Liver (tissue), 9 donors: ENCODE results near the gene BOC. TPM values are rescaled to one million over a fixed set of nuclear protein-coding genes. Genes with fewer than 3 reads are reported as not detected.

Source experiments
- DNase-seq: peaks from one replicate; pipeline ENCODE4 v3.0.0-alpha.2; 2017; ENCODE audit warnings: low spot score
- H3K27ac ChIP-seq, 2 donors: one replicate each; pipeline ENCODE4 v1.7.0; 2013; ENCODE audit warnings: inconsistent platforms in 2 of 2, low read length in 2 of 2, control low read depth in 1 of 2, low read depth in 1 of 2, mild to moderate bottlenecking in 1 of 2
- H3K27me3 ChIP-seq, 4 donors: one replicate each; pipeline versions ENCODE4 v1.6.1 to v1.7.0; 2013; ENCODE audit warnings: low read length in 3 of 4, inconsistent platforms in 1 of 4, mild to moderate bottlenecking in 1 of 4, moderate library complexity in 1 of 4; ENCODE audit not compliant: control insufficient read depth in 4 of 4, insufficient read depth in 4 of 4
- H3K36me3 ChIP-seq, 4 donors: one replicate each; pipeline versions ENCODE4 v1.6.1 to v1.7.0; 2013; ENCODE audit warnings: low read length in 3 of 4, mild to moderate bottlenecking in 3 of 4, low read depth in 1 of 4, moderate library complexity in 1 of 4; ENCODE audit not compliant: control insufficient read depth in 4 of 4, insufficient read depth in 3 of 4
- H3K4me1 ChIP-seq, 4 donors: one replicate each; pipeline versions ENCODE4 v1.6.1 to v1.7.0; 2013; ENCODE audit warnings: low read length in 3 of 4, mild to moderate bottlenecking in 3 of 4, moderate library complexity in 1 of 4; ENCODE audit not compliant: control insufficient read depth in 4 of 4, insufficient read depth in 4 of 4
- H3K4me3 ChIP-seq, 3 donors: one replicate each; pipeline versions ENCODE4 v1.6.1 to v1.7.0; 2013; ENCODE audit warnings: low read length in 3 of 3, control low read depth in 1 of 3, low read depth in 1 of 3, mild to moderate bottlenecking in 1 of 3
- H3K9ac ChIP-seq, 2 donors: one replicate each; pipeline ENCODE4 v1.7.0; 2013; ENCODE audit warnings: low read length in 2 of 2, mild to moderate bottlenecking in 2 of 2, moderate library complexity in 2 of 2, control low read depth in 1 of 2, low read depth in 1 of 2
- H3K9me3 ChIP-seq, 4 donors: one replicate each; pipeline versions ENCODE4 v1.6.1 to v1.7.0; 2013; ENCODE audit warnings: low read length in 3 of 4; ENCODE audit not compliant: control insufficient read depth in 4 of 4
- EGR1 ChIP-seq, 2 donors: IDR thresholded peaks; 2 replicates each; pipeline ENCODE4 v1.6.1; 2016 to 2018; ENCODE audit warnings: antibody characterized with exemption in 2 of 2, low read depth in 2 of 2
- FOXA1 ChIP-seq: IDR thresholded peaks from 2 replicates; pipeline ENCODE4 v1.6.1; 2016; ENCODE audit warnings: antibody characterized with exemption
- HNF4A ChIP-seq, 2 donors: conservative IDR thresholded peaks; 2 replicates each; pipeline ENCODE4 v1.6.1; 2016; ENCODE audit warnings: antibody characterized with exemption in 2 of 2, mild to moderate bottlenecking in 2 of 2
- HNF4G ChIP-seq: IDR thresholded peaks from 2 replicates; pipeline ENCODE4 v1.6.1; 2016; ENCODE audit warnings: antibody characterized with exemption
- NR2F2 ChIP-seq: IDR thresholded peaks from 2 replicates; pipeline ENCODE4 v1.6.1; 2016; ENCODE audit warnings: antibody characterized with exemption
- RXRA ChIP-seq, 2 donors: IDR thresholded peaks; 2 replicates each; pipeline ENCODE4 v1.6.1; 2017 to 2018; ENCODE audit warnings: antibody characterized with exemption in 2 of 2, mild to moderate bottlenecking in 1 of 2
- TAF1 ChIP-seq: conservative IDR thresholded peaks from 2 replicates; pipeline ENCODE4 v1.6.1; 2016; ENCODE audit warnings: antibody characterized with exemption, mild to moderate bottlenecking
- YY1 ChIP-seq: IDR thresholded peaks from 2 replicates; pipeline ENCODE4 v1.6.1; 2016; ENCODE audit warnings: antibody characterized with exemption, mild to moderate bottlenecking
- WGBS: extraction: QIAGEN DNeasy Blood & Tissue Kit; methylation state at CpG from one replicate; pipeline ENCODE4 v1.1.7; 2013; 5-methylcytosine and 5-hydroxymethylcytosine counted together
- polyA plus RNA-seq, 2 donors: library from polyadenylated mRNA; stranded (reverse) in 1 of 2; unstranded in 1 of 2; fragments of 200-250 nt in 1 of 2; fragments of >200 nt in 1 of 2; fragmentation: Nextera tagmentation in 1 of 2; extraction: Ambion mirVana in 1 of 2; gene quantifications; one replicate each; pipeline versions ENCODE4 v1.2.1 to v1.2.3, GENCODE V29; 2013 to 2015
- total RNA-seq, 2 donors: library from RNA; depleted of rRNA; stranded (reverse); fragments of >200 nt; gene quantifications; one replicate each; pipeline ENCODE4 v1.2.3, GENCODE V29; 2014
- TF ChIP-seq, protein P1 (sequence below): IDR thresholded peaks from 2 replicates; pipeline ENCODE4 v1.6.1; 2016; ENCODE audit warnings: antibody characterized with exemption
- TF ChIP-seq, protein P2 (sequence below): IDR thresholded peaks from 2 replicates; pipeline ENCODE4 v1.6.1; 2016; ENCODE audit warnings: antibody characterized with exemption, mild to moderate bottlenecking
- TF ChIP-seq, protein P3 (sequence below): fragments of 150-350 bp; IDR thresholded peaks from 2 replicates; pipeline ENCODE4 v1.5.1; 2017; ENCODE audit warnings: improper control_type of control experiment, low read depth, low read length; ENCODE audit not compliant: missing input control
- TF ChIP-seq, protein P4 (sequence below): IDR thresholded peaks from 2 replicates; pipeline ENCODE4 v1.6.1; 2016; ENCODE audit warnings: antibody characterized with exemption
- donor health status: healthy.
- donor health status: healthy.
- donor health status: healthy.
- donor health status: healthy.
- donor health status: healthy.

BOC gene
- total and polyA plus RNA-seq, 4 donors: 0.31 to 1.5 (median 0.65) TPM; not detected in 1

DNA sequence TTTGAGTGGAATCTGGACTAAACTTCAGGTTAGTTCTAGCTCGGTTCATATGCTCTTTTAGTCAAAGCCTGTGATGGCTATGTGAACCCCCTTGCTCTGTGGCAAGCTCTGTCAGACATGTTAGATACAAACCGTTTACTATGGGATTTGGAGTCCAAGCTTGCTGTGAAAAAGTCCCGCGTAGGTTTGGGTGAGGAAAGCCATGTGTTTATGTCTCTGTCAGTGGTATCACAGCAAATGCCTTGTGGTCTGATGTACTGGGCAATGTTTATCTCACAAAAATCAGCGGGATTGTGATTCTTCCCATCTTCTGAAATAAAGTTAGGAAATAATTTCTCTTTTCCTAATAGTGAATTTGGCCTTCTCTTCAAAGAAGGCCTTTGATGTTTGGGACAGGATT is 5.0 kb downstream of the BOC start:
- H3K27ac ChIP-seq: no peak overlapping the region
- peaks cover 0 to 16% (median 5%) of the 10 kb centered on the region in 4 donors for H3K27me3 ChIP-seq
- no peaks in the 10 kb centered on the region for H3K36me3 ChIP-seq
- H3K9me3 ChIP-seq: no peaks in the 10 kb centered on the region
- no peak overlapping the region for H3K4me3 ChIP-seq
- WGBS: 91% methylated on average over 5 of the region's 5 CpGs
- no peak for TF ChIP-seq YY1
- TF ChIP-seq HNF4G: no peak
- TF ChIP-seq NR2F2: no peak
- TF ChIP-seq FOXA1: no peak
- TF ChIP-seq, protein P1, sequence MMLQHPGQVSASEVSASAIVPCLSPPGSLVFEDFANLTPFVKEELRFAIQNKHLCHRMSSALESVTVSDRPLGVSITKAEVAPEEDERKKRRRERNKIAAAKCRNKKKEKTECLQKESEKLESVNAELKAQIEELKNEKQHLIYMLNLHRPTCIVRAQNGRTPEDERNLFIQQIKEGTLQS: no peak
- TF ChIP-seq, protein P2, sequence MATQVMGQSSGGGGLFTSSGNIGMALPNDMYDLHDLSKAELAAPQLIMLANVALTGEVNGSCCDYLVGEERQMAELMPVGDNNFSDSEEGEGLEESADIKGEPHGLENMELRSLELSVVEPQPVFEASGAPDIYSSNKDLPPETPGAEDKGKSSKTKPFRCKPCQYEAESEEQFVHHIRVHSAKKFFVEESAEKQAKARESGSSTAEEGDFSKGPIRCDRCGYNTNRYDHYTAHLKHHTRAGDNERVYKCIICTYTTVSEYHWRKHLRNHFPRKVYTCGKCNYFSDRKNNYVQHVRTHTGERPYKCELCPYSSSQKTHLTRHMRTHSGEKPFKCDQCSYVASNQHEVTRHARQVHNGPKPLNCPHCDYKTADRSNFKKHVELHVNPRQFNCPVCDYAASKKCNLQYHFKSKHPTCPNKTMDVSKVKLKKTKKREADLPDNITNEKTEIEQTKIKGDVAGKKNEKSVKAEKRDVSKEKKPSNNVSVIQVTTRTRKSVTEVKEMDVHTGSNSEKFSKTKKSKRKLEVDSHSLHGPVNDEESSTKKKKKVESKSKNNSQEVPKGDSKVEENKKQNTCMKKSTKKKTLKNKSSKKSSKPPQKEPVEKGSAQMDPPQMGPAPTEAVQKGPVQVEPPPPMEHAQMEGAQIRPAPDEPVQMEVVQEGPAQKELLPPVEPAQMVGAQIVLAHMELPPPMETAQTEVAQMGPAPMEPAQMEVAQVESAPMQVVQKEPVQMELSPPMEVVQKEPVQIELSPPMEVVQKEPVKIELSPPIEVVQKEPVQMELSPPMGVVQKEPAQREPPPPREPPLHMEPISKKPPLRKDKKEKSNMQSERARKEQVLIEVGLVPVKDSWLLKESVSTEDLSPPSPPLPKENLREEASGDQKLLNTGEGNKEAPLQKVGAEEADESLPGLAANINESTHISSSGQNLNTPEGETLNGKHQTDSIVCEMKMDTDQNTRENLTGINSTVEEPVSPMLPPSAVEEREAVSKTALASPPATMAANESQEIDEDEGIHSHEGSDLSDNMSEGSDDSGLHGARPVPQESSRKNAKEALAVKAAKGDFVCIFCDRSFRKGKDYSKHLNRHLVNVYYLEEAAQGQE: no peak
- TF ChIP-seq, protein P3, sequence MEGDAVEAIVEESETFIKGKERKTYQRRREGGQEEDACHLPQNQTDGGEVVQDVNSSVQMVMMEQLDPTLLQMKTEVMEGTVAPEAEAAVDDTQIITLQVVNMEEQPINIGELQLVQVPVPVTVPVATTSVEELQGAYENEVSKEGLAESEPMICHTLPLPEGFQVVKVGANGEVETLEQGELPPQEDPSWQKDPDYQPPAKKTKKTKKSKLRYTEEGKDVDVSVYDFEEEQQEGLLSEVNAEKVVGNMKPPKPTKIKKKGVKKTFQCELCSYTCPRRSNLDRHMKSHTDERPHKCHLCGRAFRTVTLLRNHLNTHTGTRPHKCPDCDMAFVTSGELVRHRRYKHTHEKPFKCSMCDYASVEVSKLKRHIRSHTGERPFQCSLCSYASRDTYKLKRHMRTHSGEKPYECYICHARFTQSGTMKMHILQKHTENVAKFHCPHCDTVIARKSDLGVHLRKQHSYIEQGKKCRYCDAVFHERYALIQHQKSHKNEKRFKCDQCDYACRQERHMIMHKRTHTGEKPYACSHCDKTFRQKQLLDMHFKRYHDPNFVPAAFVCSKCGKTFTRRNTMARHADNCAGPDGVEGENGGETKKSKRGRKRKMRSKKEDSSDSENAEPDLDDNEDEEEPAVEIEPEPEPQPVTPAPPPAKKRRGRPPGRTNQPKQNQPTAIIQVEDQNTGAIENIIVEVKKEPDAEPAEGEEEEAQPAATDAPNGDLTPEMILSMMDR: no peak
- TF ChIP-seq RXRA (IDR thresholded peaks at IDR 0.05): no peak
- TF ChIP-seq HNF4A (conservative IDR thresholded peaks at IDR 0.05): no peak
- TF ChIP-seq EGR1 (IDR thresholded peaks at IDR 0.05; ENCODE audit: low read depth in 2 of 2): no peak
- TF ChIP-seq TAF1: no peak
- H3K4me1 ChIP-seq: peaks cover 3 to 12% (median 11%) of the 10 kb centered on the region in 4 donors
- no peak for DNase-seq
- H3K9ac ChIP-seq: no peak overlapping the region

DNA sequence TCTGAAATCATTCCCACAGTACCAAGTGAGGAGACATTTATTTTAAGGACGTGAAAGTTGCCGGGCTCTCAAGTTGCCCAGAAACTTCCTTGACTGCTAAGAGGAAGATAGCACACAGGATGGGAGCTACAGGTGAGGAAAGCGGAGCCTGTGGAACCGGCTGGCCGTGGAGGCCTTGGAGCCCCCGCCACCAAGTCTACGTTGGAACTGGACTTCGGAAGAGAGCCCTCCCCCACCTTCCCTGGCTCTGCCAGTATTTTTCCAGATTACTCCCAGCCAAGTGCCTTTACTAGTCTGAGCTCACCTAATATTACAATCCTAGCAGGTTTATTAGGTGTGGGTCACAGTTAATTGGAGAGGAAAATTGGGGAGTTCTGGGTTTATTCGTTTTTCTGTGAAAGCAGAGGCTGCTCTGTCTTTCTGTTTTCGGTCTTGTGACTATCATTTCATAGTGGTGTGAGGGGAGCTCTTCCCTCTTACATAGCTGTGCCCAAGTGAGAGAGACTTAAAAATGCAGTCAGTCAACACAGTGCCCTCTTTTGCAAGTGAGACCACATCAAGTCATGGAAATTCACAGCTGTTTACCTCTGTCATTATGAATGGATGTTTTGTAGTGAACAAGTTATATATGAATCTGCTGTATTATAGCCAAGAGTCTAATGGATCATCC is 6.8 kb downstream of the BOC start:
- 71% methylated on average over 10 of the region's 10 CpGs for WGBS
- H3K4me1 ChIP-seq: no peaks in the 10 kb centered on the region
- no peak for DNase-seq
- H3K9me3 ChIP-seq: no peaks in the 10 kb centered on the region
- H3K36me3 ChIP-seq: no peaks in the 10 kb centered on the region
- H3K4me3 ChIP-seq: no peak overlapping the region
- H3K27me3 ChIP-seq: peaks cover 0 to 8% (median 0%) of the 10 kb centered on the region in 4 donors
- TF ChIP-seq, protein P4, sequence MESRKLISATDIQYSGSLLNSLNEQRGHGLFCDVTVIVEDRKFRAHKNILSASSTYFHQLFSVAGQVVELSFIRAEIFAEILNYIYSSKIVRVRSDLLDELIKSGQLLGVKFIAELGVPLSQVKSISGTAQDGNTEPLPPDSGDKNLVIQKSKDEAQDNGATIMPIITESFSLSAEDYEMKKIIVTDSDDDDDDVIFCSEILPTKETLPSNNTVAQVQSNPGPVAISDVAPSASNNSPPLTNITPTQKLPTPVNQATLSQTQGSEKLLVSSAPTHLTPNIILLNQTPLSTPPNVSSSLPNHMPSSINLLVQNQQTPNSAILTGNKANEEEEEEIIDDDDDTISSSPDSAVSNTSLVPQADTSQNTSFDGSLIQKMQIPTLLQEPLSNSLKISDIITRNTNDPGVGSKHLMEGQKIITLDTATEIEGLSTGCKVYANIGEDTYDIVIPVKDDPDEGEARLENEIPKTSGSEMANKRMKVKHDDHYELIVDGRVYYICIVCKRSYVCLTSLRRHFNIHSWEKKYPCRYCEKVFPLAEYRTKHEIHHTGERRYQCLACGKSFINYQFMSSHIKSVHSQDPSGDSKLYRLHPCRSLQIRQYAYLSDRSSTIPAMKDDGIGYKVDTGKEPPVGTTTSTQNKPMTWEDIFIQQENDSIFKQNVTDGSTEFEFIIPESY: no peak
- TF ChIP-seq EGR1 (IDR thresholded peaks at IDR 0.05; ENCODE audit: low read depth in 2 of 2) (no peak), HNF4A (conservative IDR thresholded peaks at IDR 0.05) (no peak)
- H3K9ac ChIP-seq: no peak overlapping the region
- H3K27ac ChIP-seq: no peak overlapping the region
